Effector memory CD8-positive, alpha-beta T cell (primary cell): ENCODE data around the gene GIMAP4.
"Not testable (repeated sequence)": the region's sequence is repeated elsewhere in the genome, so short reads cannot be mapped to it uniquely, and the experiment has no call there.

Experiments used
- ATAC-seq: fragments of 150-1000 bp; cut with Tn5 transposase; replicated peaks from 2 replicates; pipeline ENCODE4 v1.10.0; 2021; ENCODE audit warnings: mild to moderate bottlenecking, moderate library complexity
- DNase-seq, 3 experiments: peaks; one replicate each; pipeline ENCODE4 v3.0.0; 2021
- H3K27ac Mint-ChIP-seq, 2 donors: one replicate each; pipeline ENCODE4 v1.8.0; 2022; ENCODE audit warnings: mild to moderate bottlenecking in 2 of 2, mixed read lengths in 2 of 2, moderate library complexity in 2 of 2
- H3K27me3 Mint-ChIP-seq, 2 donors: one replicate each; pipeline ENCODE4 v1.8.0; 2022; ENCODE audit warnings: mixed read lengths in 2 of 2
- H3K36me3 Mint-ChIP-seq: one replicate; pipeline ENCODE4 v1.8.0; 2022; ENCODE audit warnings: mild to moderate bottlenecking, moderate library complexity, mixed read lengths; ENCODE audit not compliant: insufficient read depth
- H3K4me1 Mint-ChIP-seq, 2 donors: one replicate each; pipeline ENCODE4 v1.8.0; 2022; ENCODE audit warnings: low read depth in 2 of 2, mixed read lengths in 2 of 2
- H3K4me3 Mint-ChIP-seq, 2 donors: one replicate each; pipeline ENCODE4 v1.8.0; 2022; ENCODE audit warnings: mild to moderate bottlenecking in 2 of 2, mixed read lengths in 2 of 2, moderate library complexity in 2 of 2
- H3K9me3 Mint-ChIP-seq, 2 donors: one replicate each; pipeline ENCODE4 v1.8.0; 2022; ENCODE audit warnings: mixed read lengths in 2 of 2

Gene GIMAP4

GRCh38 chr7:150566123-150566522 lies 1.1 kb upstream of the GIMAP4 start:
- DNase-seq = no peak
- Mint-ChIP-seq H3K27ac (peak overlapping the region; percentile 88 to 92), H3K4me3 (peak overlapping the region; percentile 87 to 94), H3K36me3 (peaks cover 29% of the 10 kb centered on the region), H3K4me1 (peaks cover 52 to 67% of the 10 kb centered on the region in 2 donors), H3K9me3 (no peaks in the 10 kb centered on the region), H3K27me3 (no peaks in the 10 kb centered on the region)
- ATAC-seq = no peak

DNA sequence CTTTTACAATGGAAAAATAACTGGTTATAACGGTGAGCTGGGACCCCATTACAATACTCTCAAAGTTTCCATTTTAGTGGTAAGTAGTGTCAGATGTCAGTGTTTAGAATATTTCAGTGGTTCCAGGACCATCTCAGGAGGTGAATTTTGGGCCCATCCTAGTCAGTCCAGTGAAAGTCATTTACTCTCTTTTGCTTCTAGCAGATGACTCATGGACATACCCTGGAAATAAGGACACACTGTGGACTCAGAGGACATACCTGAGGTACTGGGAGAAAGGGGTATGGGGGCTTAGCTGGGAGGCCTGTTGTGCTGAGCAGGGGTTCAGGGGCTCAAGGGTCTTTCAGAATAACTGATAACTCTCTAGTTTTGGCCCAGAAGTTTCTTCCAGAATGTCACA lies 618 bp upstream of the GIMAP4 start:
- Mint-ChIP-seq H3K27ac (peak overlapping the region; percentile 88 to 92), H3K27me3 (no peaks in the 10 kb centered on the region), H3K9me3 (no peaks in the 10 kb centered on the region), H3K36me3 (peaks cover 33% of the 10 kb centered on the region), H3K4me1 (peaks cover 51 to 65% of the 10 kb centered on the region in 2 donors), H3K4me3 (peak overlapping the region; percentile 87 to 94)
- ATAC-seq (no peak), DNase-seq (no peak)

- Mint-ChIP-seq H3K9me3 (peaks cover 8% of the 10 kb centered on the region in 2 donors), H3K4me3 (peak overlapping the region; percentile 87 to 94), H3K27ac (peak overlapping the region; percentile 88 to 92), H3K27me3 (no peaks in the 10 kb centered on the region), H3K36me3 (peaks cover 47% of the 10 kb centered on the region), H3K4me1 (peaks cover 54 to 61% of the 10 kb centered on the region in 2 donors)
- DNase-seq (no peak), ATAC-seq (peak; percentile 28)
Measured at GRCh38 chr7:150567871-150568301, 696 bp downstream of the GIMAP4 start.

DNA sequence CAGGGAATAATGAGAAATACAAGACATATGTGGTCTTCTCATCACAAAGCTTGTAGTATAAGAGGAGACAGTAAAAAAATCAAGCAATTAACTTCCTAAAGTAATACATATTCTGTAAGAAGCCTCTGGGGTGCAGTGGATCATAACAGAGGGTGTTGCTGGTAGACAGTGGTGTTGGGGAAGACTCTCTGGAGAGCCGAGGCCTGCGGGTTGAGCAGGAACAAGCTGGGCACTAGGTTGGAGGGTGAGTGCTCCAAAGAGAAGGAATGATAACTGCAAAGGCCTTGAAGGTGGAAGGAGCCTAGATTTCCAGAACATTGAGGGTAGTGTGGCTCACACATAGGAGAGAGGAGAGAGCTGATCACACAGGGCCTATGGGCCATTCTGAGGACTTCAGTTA lies 1.5 kb downstream of the GIMAP4 start:
- no peak for DNase-seq
- Mint-ChIP-seq H3K36me3 (peaks cover 52% of the 10 kb centered on the region), H3K9me3 (peaks cover 8 to 9% of the 10 kb centered on the region in 2 donors), H3K4me1 (peaks cover 49 to 54% of the 10 kb centered on the region in 2 donors), H3K27ac (peak overlapping the region; percentile 88 to 92), H3K27me3 (no peaks in the 10 kb centered on the region), H3K4me3 (peak overlapping the region; percentile 87 to 94)
- peak; percentile 49 for ATAC-seq

GRCh38 chr7:150569245-150569955 lies 2.2 kb downstream of the GIMAP4 start:
- peaks cover 52% of the 10 kb centered on the region for H3K36me3 Mint-ChIP-seq
- no peak for ATAC-seq
- H3K27ac Mint-ChIP-seq = peak overlapping the region; percentile 88 to 92
- H3K9me3 Mint-ChIP-seq = peaks cover 8 to 9% of the 10 kb centered on the region in 2 donors
- no peaks in the 10 kb centered on the region for H3K27me3 Mint-ChIP-seq
- peak overlapping the region; percentile 87 to 94 for H3K4me3 Mint-ChIP-seq
- peaks cover 42 to 49% of the 10 kb centered on the region in 2 donors for H3K4me1 Mint-ChIP-seq
- no peak for DNase-seq

- Mint-ChIP-seq H3K36me3 (peaks cover 56% of the 10 kb centered on the region), H3K9me3 (peaks cover 8 to 9% of the 10 kb centered on the region in 2 donors), H3K4me3 (peak overlapping the region; percentile 87 to 94), H3K27me3 (no peaks in the 10 kb centered on the region), H3K27ac (peak overlapping the region in 1 of 2 donors; percentile 92), H3K4me1 (peaks cover 42 to 45% of the 10 kb centered on the region in 2 donors)
- no peak for DNase-seq
- no peak for ATAC-seq
Measured at GRCh38 chr7:150570556-150571465, 3.6 kb downstream of the GIMAP4 start.

DNA sequence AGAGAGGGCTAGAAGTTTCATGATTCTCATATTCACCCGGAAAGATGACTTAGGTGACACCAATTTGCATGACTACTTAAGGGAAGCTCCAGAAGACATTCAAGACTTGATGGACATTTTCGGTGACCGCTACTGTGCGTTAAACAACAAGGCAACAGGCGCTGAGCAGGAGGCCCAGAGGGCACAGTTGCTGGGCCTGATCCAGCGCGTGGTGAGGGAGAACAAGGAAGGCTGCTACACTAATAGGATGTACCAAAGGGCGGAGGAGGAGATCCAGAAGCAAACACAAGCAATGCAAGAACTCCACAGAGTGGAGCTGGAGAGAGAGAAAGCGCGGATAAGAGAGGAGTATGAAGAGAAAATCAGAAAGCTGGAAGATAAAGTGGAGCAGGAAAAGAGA lies 5.3 kb downstream of the GIMAP4 start:
- Mint-ChIP-seq H3K4me3 (peak overlapping the region in 1 of 2 donors; percentile 58), H3K4me1 (peaks cover 40 to 42% of the 10 kb centered on the region in 2 donors), H3K27me3 (no peaks in the 10 kb centered on the region), H3K27ac (peak overlapping the region in 1 of 2 donors; percentile 11), H3K9me3 (peaks cover 13 to 14% of the 10 kb centered on the region in 2 donors), H3K36me3 (peaks cover 54% of the 10 kb centered on the region)
- no peak for ATAC-seq
- DNase-seq = no peak

- DNase-seq = peak in 2 of 3 experiments; percentile 41 to 42
- H3K4me3 Mint-ChIP-seq = peak overlapping the region; percentile 13 to 58
- peak; percentile 55 for ATAC-seq
- H3K27ac Mint-ChIP-seq = peak overlapping the region in 1 of 2 donors; percentile 94
- peaks cover 8 to 14% of the 10 kb centered on the region in 2 donors for H3K9me3 Mint-ChIP-seq
- not testable (repeated sequence) for H3K27me3 Mint-ChIP-seq
- peaks cover 18 to 34% of the 10 kb centered on the region in 2 donors for H3K4me1 Mint-ChIP-seq
- peaks cover 14% of the 10 kb centered on the region for H3K36me3 Mint-ChIP-seq
Measured at GRCh38 chr7:150579979-150580637, 12.9 kb downstream of the GIMAP4 start.

- DNase-seq = no peak
- Mint-ChIP-seq H3K27ac (peak overlapping the region in 1 of 2 donors; percentile 94), H3K27me3 (no peaks in the 10 kb centered on the region), H3K4me3 (peak overlapping the region; percentile 13 to 58), H3K9me3 (peaks cover 8 to 14% of the 10 kb centered on the region in 2 donors), H3K4me1 (peaks cover 22 to 36% of the 10 kb centered on the region in 2 donors), H3K36me3 (peaks cover 11% of the 10 kb centered on the region)
- ATAC-seq = peak; percentile 51
Measured at GRCh38 chr7:150580638-150581394, 13.6 kb downstream of the GIMAP4 start.

- H3K4me3 Mint-ChIP-seq = no peak overlapping the region
- H3K9me3 Mint-ChIP-seq = peaks cover 0 to 4% of the 10 kb centered on the region in 2 donors
- peaks cover 1% of the 10 kb centered on the region for H3K36me3 Mint-ChIP-seq
- DNase-seq (no peak), ATAC-seq (no peak)
- H3K27ac Mint-ChIP-seq = peak overlapping the region in 1 of 2 donors; percentile 30
- H3K4me1 Mint-ChIP-seq = peaks cover 20 to 26% of the 10 kb centered on the region in 2 donors
- no peaks in the 10 kb centered on the region for H3K27me3 Mint-ChIP-seq
Measured at GRCh38 chr7:150585199-150585598, 18.0 kb downstream of the GIMAP4 start.

DNA sequence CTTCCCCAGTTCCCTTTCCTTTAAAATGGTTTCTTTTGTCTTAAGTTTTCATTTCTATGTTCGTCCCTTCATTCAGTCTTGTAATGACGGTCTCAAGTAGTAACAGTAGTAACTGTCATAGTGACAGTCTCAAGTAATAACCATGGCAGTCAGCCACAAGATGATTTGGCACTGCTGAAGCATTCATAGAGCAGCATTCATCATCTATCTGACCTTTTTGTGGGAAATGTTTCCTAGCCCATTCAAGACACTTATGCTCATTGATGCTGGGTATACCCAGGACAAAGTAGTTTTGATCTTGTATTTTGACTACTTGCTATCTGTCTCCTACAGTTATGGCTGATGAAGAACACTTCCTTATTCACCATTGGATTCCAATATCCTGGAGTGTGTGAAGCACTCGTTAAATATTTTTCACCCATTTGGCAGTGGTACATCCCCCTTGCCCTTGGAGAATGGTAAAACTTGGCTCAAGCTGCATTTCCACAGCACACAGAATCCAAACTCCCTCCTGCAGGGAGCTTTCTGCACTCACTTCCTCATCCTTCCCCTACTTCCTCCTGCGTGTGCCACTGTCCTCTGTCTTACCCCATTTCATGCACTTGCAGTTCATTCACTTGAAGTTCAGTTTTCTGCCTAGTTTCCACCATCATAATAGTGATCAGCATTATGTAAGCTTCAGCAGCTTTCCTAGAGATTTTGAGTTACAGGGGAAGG lies 19.0 kb downstream of the GIMAP4 start:
- peak overlapping the region; percentile 36 to 87 for H3K27ac Mint-ChIP-seq
- peaks cover 0 to 4% of the 10 kb centered on the region in 2 donors for H3K9me3 Mint-ChIP-seq
- DNase-seq = no peak
- no peaks in the 10 kb centered on the region for H3K36me3 Mint-ChIP-seq
- no peaks in the 10 kb centered on the region for H3K27me3 Mint-ChIP-seq
- peaks cover 20 to 27% of the 10 kb centered on the region in 2 donors for H3K4me1 Mint-ChIP-seq
- H3K4me3 Mint-ChIP-seq = peak overlapping the region in 1 of 2 donors; percentile 8
- ATAC-seq = peak; percentile 57

GRCh38 chr7:150586785-150587152 lies 19.6 kb downstream of the GIMAP4 start:
- Mint-ChIP-seq H3K4me3 (peak overlapping the region; percentile 8 to 46), H3K4me1 (peaks cover 20 to 28% of the 10 kb centered on the region in 2 donors), H3K36me3 (no peaks in the 10 kb centered on the region), H3K27me3 (no peaks in the 10 kb centered on the region), H3K9me3 (peaks cover 3 to 6% of the 10 kb centered on the region in 2 donors), H3K27ac (peak overlapping the region; percentile 36 to 87)
- DNase-seq (no peak), ATAC-seq (peak; percentile 55)
